ENCODE measurements around the gene TIMM9.

GRCh38 chr14:58430156-58430555 lies 2.8 kb upstream of the TIMM9 start:
- TF ChIP-seq EZH2 (IDR thresholded peaks at IDR 0.05; ENCODE audit: insufficient read depth, poor library complexity, severe bottlenecking) (no peak), EZH2phosphoT487 (IDR thresholded peaks at IDR 0.05; ENCODE audit: insufficient read depth, low read depth) (no peak)
